ENCODE results near the gene GRM4. TPM values are rescaled to one million over a fixed set of nuclear protein-coding genes. Genes with fewer than 3 reads are reported as not detected.

GRM4 gene
- total and polyA plus RNA-seq, 9 of the 15 experiments (the other 6 are each of a cell fraction or from before 2014, with no cell fraction given) = 0.18 TPM; not detected in 8

DNA sequence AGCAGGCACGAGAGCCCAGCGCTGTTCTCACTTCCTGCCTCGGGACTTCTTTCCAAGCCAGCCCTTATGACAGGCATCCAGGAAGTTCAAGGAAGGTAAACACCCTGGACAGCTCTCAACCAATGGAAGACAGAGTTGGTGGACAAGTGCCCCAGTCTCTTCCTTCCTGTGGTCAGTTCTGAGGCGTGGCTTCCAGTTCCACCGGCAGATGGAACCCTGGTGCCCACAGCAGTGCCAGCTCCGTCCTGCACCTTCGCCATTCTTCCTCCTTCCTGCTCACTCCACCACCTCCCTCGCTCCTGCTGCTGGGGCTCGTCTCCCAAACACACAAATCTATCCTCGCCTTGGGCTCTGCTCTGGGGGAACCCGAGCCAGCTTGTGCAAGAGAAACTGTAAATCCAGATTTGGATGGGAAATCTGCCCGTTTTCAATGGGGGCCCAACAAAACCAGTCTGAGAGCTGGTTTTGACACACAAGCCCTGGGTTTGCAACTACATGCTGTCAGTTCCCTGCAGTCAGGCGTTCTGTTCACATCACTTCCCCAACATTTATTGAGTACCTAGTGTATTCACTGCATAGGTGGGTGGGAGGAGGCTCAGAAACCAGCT lies 162.7 kb downstream of the GRM4 start:
- Histone ChIP-seq H3K4me3 (no peak overlapping the region), H3K9ac (ENCODE audit: insufficient read depth in 1 of 2, low read depth in 2 of 2, low read length in 2 of 2) (no peak overlapping the region), H3K4me1 (replicated peaks in 1 of 2; ENCODE audit: control insufficient read depth in 2 of 2, insufficient read depth in 2 of 2, low read length in 2 of 2) (peaks cover 0 to 14% of the 10 kb centered on the region in 2 experiments; a peak in 2 of 5 replicates), H3K4me2 (ENCODE audit: insufficient read depth, low read length) (no peak overlapping the region), H3K36me3 (ENCODE audit: control insufficient read depth, insufficient read depth, low read length) (no peaks in the 10 kb centered on the region), H3K9me3 (replicated peaks; ENCODE audit: control insufficient read depth, insufficient read depth, low read depth, low read length) (no peaks in the 10 kb centered on the region), H3K9me1 (ENCODE audit: control insufficient read depth, insufficient read depth, low read length) (no peaks in the 10 kb centered on the region), H3K27me3 (ENCODE audit: control insufficient read depth in 2 of 2, insufficient read depth in 2 of 2, low read length in 2 of 2) (peaks cover 22 to 82% of the 10 kb centered on the region in 2 experiments; a peak in 4 of 5 replicates), H3K27ac (ENCODE audit: extremely low read depth, low read depth, low read length) (no peak overlapping the region), H2AFZ (ENCODE audit: low read depth, low read length) (no peak overlapping the region), H4K20me1 (replicated peaks; ENCODE audit: control insufficient read depth, insufficient read depth, low read length) (0 out of 2 replicates have a peak, but pooled peaks cover 9% of the 10 kb centered on the region), H3K79me2 (ENCODE audit: control insufficient read depth, insufficient read depth, low read length) (no peaks in the 10 kb centered on the region)
- intact Hi-C loops (cut with micrococcal nuclease) (no loop called here), in situ Hi-C loops (cut with MboI) (no loop called here)
- ChIA-PET CTCF (ENCODE audit: low intra/inter-chr PET ratio) (no interaction called here), POLR2A (interaction anchor here (0.5 to 1.6 kb wide), 4 partner anchors 8 to 167 kb away, joined by 3 read pairs; no protein-coding TSS in a partner anchor)
- peak; percentile 59 for ATAC-seq
- BruUV-seq (replicated peaks) = no TSS peak
- peak; percentile 21 to 57 (median 48) for DNase-seq (ENCODE audit: extremely low read depth in 1 of 4, low spot score in 3 of 4)
- peak; percentile 69 for FAIRE-seq
- under 1% methylated on average over 12 of the region's 13 CpGs for WGBS (ENCODE audit: insufficient coverage, low coverage, missing lambda C conversion rate)
- TF ChIP-seq FOXA3 (CRISPR knock-in tag; conservative IDR thresholded peaks at IDR 0.05 in 1 of 2, IDR thresholded peaks at IDR 0.05 in 1 of 2) (peak in 1 of 2 experiments; percentile 60; a peak in 2 of 4 replicates), ELF1 (tag; IDR thresholded peaks at IDR 0.05) (peak; percentile 70), SPI1 (IDR thresholded peaks at IDR 0.05; ENCODE audit: borderline replicate concordance, low read depth, low read length) (0 out of 2 replicates have a peak, but pooled peaks have one; percentile 13), FOXK2 (conservative IDR thresholded peaks at IDR 0.05 in 1 of 2, IDR thresholded peaks at IDR 0.05 in 1 of 2; ENCODE audit: low read depth in 2 of 2) (peak in 1 of 2 experiments; percentile 65; a peak in 2 of 4 replicates), RERE (CRISPR knock-in tag; IDR thresholded peaks at IDR 0.05; ENCODE audit: borderline replicate concordance) (0 out of 2 replicates have a peak, but pooled peaks have one; percentile 42), HDAC1 (IDR thresholded peaks at IDR 0.05) (no peak), ZNF583 (CRISPR knock-in tag; IDR thresholded peaks at IDR 0.05) (no peak), ZFP1 (CRISPR knock-in tag; IDR thresholded peaks at IDR 0.05) (no peak), LCOR (CRISPR knock-in tag; IDR thresholded peaks at IDR 0.05) (no peak)
- TF ChIP-seq, protein P1, sequence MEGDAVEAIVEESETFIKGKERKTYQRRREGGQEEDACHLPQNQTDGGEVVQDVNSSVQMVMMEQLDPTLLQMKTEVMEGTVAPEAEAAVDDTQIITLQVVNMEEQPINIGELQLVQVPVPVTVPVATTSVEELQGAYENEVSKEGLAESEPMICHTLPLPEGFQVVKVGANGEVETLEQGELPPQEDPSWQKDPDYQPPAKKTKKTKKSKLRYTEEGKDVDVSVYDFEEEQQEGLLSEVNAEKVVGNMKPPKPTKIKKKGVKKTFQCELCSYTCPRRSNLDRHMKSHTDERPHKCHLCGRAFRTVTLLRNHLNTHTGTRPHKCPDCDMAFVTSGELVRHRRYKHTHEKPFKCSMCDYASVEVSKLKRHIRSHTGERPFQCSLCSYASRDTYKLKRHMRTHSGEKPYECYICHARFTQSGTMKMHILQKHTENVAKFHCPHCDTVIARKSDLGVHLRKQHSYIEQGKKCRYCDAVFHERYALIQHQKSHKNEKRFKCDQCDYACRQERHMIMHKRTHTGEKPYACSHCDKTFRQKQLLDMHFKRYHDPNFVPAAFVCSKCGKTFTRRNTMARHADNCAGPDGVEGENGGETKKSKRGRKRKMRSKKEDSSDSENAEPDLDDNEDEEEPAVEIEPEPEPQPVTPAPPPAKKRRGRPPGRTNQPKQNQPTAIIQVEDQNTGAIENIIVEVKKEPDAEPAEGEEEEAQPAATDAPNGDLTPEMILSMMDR (IDR thresholded peaks at IDR 0.05 in 2 of 3, conservative IDR thresholded peaks at IDR 0.05 in 1 of 3; ENCODE audit: insufficient read depth in 2 of 3, low read depth in 1 of 3, low read length in 3 of 3) = 0 out of 6 replicates have a peak, but pooled peaks of 1 of the 3 experiments have one; percentile 6
